GM19467 (cell line): ENCODE data around the gene B3GNT5.

Experiments
- ATAC-seq: cut with Tn5 transposase; IDR thresholded peaks from one replicate; pipeline ENCODE4 v1.9.1; 2021; ENCODE audit warnings: mild to moderate bottlenecking, moderate library complexity; ENCODE audit not compliant: unreplicated experiment

The B3GNT5 gene

DNA sequence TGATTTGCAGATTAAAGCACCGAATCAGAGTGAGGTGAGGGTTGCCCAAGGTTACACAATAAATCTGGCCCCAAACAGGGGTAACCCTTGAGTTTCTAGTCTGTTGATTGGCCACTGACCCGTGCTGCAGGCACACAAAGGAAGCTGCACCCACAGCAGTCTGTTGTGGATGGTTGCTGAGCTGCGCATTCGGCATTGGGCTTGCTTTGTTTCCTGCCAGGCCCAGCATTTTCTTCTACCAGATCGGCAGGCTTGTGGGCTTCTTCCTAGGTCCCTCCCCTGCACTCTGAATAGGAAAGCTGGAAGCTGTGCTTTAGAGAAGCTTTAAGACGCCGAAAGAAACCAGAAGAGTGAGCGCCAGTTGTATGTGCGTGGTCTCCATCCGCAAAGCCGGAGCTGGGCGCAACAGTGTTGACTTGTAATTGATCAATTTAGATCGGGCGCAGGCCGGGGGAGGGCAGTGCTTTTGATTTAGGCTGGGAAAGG lies 12.1 kb downstream of the B3GNT5 start:
- ATAC-seq, result no peak

GRCh38 chr3:183265834-183266417 lies 12.9 kb downstream of the B3GNT5 start:
- ATAC-seq, result no peak

DNA sequence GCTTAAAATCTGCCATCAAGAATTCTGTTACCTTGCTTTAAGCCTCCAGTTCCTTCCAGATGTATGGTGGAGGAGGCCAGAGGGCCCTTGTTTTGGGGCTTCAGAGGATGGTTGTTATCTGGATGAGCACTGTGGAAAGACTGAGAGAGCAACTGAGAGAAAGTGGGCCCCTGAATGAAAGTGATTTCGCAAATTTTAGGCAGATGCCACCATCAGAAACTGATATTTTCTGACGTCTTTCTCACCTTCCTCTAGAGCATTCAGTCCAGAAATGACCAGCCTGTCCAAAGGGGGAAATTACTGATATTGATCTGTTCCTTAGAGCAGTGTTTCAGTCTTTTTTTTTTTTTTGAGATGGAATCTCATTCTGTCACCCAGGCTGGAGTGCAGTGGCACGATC lies 13.4 kb downstream of the B3GNT5 start:
- ATAC-seq, result no peak

GRCh38 chr3:183267140-183267539 lies 14.1 kb downstream of the B3GNT5 start:
- no peak for ATAC-seq

DNA sequence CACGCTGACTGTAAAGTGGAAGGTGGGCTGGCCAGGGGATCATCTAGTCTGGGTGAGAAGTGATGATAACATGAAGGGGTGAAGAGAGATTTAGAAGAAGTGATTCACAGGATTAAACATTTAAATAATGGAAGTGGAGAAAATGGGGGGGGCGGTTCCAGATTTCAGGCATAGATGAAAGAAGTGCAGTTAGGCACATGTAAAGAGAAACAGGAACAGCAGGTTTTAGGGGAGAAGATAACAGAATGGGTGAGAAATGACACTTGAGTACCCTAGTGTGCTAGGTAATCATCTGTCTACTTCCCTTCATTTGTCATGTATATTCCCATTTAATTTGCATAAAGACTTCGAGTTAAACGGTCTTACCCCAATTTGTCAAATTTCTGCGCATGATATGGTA lies 15.3 kb downstream of the B3GNT5 start:
- no peak for ATAC-seq

GRCh38 chr3:183269345-183269744 lies 16.3 kb downstream of the B3GNT5 start:
- no peak for ATAC-seq

- no peak for ATAC-seq
Measured at GRCh38 chr3:183270344-183270743, 17.3 kb downstream of the B3GNT5 start.

GRCh38 chr3:183272142-183272541 lies 19.1 kb downstream of the B3GNT5 start:
- no peak for ATAC-seq

GRCh38 chr3:183272791-183273190 lies 19.7 kb downstream of the B3GNT5 start:
- no peak for ATAC-seq

GRCh38 chr3:183274609-183275008 lies 21.6 kb downstream of the B3GNT5 start:
- no peak for ATAC-seq

DNA sequence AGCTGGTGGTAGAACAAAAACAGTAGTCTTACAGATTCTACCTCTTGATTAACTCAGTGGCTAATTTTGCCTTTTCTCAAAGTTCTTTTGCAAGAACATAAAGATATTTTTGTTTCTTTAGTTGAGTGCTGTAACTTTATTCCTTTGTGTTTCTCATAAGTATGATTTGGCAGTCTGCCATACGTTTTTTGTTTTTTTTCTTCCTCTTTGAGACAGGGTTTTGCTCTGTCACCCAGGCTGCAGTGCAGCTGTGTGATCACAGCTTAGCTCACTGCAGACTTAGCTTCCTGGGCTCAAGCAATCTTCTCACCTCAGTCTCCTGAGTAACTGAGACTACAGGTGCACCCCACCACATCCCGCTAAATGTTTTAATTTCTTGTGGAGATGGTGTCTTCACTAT lies 22.4 kb downstream of the B3GNT5 start:
- ATAC-seq, result no peak

DNA sequence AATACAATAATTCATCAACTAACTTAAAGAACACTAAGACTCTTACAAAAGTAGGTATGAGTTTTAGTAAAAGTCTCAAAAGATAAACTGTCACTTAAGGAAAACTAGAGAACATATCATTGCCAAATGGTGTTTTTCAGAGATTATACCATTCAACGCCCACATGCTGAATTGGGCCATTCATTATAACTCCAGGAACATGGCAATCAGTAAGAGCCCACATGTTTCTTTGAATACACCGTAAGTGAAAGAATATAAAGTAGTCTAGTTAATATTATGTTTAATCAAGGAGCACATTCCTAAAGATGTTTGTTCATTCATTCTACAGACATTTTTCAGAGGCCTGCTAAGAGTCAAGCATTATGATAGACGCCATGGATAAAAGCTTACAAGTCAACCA lies 22.9 kb downstream of the B3GNT5 start:
- ATAC-seq, result no peak

- ATAC-seq, result no peak
Measured at GRCh38 chr3:183277260-183277659, 24.2 kb downstream of the B3GNT5 start.

DNA sequence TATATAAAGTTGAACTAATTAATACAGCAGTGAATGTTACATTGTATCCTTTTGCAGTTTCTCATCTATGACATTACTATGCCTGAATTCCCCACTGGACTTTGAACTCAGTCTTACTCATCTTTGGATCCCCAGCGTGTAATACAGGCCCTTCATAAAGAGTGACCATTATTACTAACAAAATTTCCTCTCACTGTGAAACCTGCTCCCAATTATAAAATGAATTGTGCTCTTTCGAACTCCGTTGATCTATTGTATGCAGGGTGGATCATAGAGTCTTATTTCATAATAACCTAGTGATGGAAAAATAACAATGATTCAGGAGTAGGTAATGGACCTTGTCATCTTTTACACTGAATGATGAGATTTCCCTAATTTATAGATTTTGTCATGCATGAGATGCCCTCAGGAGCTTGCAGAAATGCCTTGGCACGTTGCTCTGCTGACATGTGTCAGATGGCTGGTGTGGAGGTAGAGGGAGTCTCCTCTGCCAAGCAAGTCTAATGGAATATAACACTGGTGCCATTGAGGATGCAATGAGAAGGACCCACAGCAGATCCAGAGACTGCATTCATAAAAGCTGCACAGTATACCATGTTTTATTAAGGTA lies 25.5 kb downstream of the B3GNT5 start:
- ATAC-seq, result no peak

GRCh38 chr3:183279371-183279770 lies 26.3 kb downstream of the B3GNT5 start:
- ATAC-seq, result no peak

DNA sequence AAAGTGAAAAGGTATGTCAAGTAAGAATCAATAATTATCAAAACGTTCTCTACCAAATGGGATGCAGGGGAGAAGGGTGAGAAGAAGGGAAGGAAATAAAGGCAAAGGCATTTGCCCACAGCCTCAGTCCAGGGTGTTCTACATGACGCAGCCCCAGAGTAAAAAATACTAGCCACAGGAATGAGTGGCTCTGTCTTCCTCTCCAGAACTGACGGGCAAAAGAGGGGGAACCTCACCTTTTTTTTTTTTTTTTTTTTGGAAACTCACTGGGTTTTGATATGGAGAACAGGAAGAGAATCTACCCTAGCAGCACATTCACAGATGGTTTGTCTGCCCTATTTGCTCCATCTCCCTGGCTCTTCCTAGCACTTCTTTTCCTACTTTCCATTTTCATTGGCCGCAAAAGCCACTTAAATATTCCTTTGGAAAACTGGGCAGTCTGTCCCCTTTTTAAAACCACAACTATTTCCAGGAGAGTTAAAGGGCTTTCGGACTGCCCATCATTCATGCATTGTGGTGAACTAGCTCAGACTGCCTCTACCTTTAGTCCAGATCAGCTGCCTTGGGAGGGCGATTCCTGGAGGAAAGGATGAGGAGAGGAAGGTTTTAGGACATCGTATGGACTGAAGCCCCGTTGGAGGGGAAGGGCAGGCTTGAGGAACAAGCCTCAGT lies 28.2 kb downstream of the B3GNT5 start:
- no peak for ATAC-seq

DNA sequence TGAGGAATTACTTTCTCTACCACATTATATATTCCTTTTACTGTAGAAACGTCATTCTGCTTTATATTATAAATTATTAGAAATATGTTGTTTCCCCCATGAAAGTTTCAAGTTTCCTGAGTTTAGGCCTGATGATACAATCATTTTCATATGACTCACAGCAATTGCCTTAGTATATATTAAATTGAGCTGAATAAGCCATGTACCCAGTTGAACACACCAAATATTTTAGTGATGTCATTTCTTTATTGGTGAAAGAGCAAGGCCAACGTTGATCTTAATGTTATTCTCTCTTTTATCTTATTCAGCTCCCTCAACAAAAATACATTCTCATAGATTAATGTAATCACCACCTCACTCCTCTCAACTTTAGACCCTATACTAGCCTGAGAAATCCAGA lies 30.8 kb downstream of the B3GNT5 start:
- no peak for ATAC-seq

- no peak for ATAC-seq
Measured at GRCh38 chr3:183284570-183284969, 31.5 kb downstream of the B3GNT5 start.

DNA sequence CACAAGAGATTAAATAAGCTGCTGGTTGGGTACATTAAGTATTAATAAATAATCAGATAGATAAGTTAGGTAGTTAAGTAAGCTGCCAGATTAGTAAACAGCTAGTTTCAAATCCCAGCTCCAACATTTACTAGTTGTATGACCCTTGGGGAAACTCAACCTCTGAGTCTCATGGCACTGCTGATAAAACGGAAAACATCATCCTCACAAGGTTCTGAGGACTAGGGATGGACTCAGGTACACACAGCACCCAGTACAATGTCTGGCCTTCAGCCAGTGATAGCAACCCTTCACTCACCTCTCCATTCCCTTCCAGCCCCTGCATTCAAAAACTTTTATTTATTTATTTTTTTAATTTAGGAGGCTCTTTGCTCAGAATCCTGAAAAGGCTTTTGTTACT lies 32.3 kb downstream of the B3GNT5 start:
- no peak for ATAC-seq

DNA sequence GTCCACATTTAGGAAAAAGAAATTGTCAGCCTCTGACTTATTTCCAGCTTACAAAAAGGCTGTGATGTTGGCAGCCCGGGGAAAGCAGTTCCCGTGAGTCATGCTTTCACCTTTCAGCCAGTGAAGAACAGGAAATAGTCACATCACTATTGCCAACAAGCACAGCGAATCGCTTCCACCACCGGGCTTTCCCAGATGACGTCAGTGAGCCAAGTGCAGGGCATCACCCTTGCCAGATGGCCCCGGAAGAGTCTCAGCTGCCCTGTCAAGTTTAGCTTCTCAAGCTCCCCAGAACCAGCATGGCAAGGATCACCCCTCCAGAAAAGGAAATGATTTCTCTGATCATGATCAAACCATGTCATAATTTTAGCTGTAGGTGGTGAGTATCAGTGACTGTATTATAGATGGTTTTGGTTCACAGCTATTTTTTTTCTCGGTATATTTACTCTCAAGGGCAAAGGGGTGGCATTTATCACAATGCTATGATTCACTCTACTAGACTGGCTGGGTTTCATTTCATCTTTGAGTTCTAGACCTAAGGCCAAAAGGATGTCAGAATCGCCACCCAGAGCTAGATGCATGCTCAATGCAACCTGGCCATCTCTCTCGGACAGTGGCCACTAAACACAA lies 32.9 kb downstream of the B3GNT5 start:
- peak; percentile 92 for ATAC-seq

DNA sequence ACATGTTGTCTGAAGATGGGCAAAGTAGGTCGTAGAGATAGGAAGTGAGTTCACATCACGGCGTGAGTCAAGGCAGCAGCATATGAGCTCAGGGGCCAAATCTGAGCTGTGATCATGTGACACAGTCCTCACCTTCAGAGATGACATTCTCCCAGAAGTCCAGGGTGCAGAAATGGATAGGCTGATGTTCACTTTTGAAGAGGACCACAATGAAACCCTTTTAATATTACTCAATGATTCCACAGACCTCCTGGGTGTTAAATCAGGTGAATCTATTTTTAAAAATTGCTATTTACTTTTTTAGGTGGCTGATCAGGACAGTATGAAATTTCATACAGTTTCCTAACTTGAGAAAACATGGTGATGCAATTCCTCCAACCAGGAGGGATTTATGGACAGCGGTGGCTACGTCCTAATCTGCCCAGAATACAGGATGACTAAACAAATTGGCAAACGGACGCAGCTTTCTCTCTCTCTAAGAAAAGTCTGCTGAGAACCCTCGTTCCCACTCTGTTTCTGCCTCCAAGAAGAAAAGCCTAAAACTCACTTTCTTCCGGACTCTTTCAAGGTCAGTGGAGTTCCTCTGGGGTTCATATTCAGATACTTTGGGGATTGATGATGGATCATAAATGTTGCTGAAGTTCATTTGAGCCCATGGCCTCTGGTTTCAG lies 34.4 kb downstream of the B3GNT5 start:
- no peak for ATAC-seq
